ENCODE results near the gene GIMAP2. TPM values are rescaled to one million over a fixed set of nuclear protein-coding genes. Genes with fewer than 3 reads are reported as not detected.

Gene GIMAP2
- total RNA-seq, 1 donor from 2014 or later: not detected

DNA sequence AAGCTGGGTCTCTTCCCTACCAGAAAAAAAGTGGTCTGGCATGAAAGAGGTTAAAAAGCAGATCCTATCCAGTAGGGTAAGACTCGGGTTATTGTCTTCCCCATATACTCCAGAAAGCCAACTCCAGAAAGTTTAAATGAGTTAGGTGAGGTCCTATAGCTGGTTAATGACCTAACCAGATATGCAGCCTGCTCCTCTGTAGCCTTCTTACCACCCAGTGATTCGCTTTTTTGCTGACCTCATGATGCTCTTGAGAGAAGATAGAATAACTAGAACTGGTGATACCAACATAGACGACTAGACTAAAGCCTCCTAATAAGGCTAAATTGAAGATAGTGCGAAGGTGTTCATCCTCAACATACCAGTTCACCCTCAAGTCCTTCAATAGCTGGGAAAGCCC lies 30.2 kb downstream of the GIMAP2 start:
- Mint-ChIP-seq H3K4me1 (ENCODE audit: low read depth, unreplicated experiment) (no peaks in the 10 kb centered on the region), H3K27ac (ENCODE audit: unreplicated experiment) (no peak overlapping the region), H3K36me3 (ENCODE audit: unreplicated experiment) (no peaks in the 10 kb centered on the region), H3K27me3 (ENCODE audit: unreplicated experiment) (peaks cover 5% of the 10 kb centered on the region), H3K4me3 (ENCODE audit: unreplicated experiment) (no peak overlapping the region), H3K9me3 (ENCODE audit: unreplicated experiment) (no peaks in the 10 kb centered on the region)
- no peak for DNase-seq
- TF ChIP-seq, protein P1, sequence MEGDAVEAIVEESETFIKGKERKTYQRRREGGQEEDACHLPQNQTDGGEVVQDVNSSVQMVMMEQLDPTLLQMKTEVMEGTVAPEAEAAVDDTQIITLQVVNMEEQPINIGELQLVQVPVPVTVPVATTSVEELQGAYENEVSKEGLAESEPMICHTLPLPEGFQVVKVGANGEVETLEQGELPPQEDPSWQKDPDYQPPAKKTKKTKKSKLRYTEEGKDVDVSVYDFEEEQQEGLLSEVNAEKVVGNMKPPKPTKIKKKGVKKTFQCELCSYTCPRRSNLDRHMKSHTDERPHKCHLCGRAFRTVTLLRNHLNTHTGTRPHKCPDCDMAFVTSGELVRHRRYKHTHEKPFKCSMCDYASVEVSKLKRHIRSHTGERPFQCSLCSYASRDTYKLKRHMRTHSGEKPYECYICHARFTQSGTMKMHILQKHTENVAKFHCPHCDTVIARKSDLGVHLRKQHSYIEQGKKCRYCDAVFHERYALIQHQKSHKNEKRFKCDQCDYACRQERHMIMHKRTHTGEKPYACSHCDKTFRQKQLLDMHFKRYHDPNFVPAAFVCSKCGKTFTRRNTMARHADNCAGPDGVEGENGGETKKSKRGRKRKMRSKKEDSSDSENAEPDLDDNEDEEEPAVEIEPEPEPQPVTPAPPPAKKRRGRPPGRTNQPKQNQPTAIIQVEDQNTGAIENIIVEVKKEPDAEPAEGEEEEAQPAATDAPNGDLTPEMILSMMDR (IDR thresholded peaks at IDR 0.05; ENCODE audit: partially characterized antibody, unreplicated experiment): no peak

DNA sequence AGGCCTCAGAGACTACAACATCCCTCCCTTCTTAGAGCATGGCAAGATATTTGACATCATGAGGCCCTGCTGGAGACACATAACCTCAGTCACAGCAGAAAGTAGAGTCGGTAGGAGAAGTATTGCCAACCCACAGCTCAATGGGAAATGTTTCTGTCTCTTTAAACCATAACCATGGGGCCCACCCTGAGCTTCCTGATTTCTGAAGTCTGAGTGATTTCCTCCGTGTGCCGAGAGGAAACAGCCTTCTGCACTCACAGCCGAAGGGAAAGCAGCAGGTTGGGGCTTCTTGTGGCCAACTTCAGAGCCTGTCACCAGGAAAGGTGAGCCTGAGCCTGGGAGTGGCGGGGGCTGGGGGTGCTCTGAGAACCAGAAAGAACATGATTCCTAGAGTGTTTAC lies 30.9 kb downstream of the GIMAP2 start, which contains the start of gene GIMAP1:
GIMAP1 (plus strand) TSS at position 246 of the 400 bp plus-strand sequence. CDS start 2,435 bp downstream, outside the sequence.
- Mint-ChIP-seq H3K27ac (ENCODE audit: unreplicated experiment) (no peak within 1 kb of the TSS), H3K36me3 (ENCODE audit: unreplicated experiment) (no peaks in the 10 kb centered on the region), H3K9me3 (ENCODE audit: unreplicated experiment) (no peaks in the 10 kb centered on the region), H3K4me3 (ENCODE audit: unreplicated experiment) (no peak within 1 kb of the TSS), H3K4me1 (ENCODE audit: low read depth, unreplicated experiment) (no peaks in the 10 kb centered on the region), H3K27me3 (ENCODE audit: unreplicated experiment) (peaks cover 6% of the 10 kb centered on the region)
- DNase-seq: no peak
- TF ChIP-seq, protein P1 (IDR thresholded peaks at IDR 0.05; ENCODE audit: partially characterized antibody, unreplicated experiment): no peak

GRCh38 chr7:150716939-150717338 lies 31.4 kb downstream of the GIMAP2 start:
- Mint-ChIP-seq H3K27me3 (ENCODE audit: unreplicated experiment) (peaks cover 6% of the 10 kb centered on the region), H3K9me3 (ENCODE audit: unreplicated experiment) (no peaks in the 10 kb centered on the region), H3K36me3 (ENCODE audit: unreplicated experiment) (no peaks in the 10 kb centered on the region)

DNA sequence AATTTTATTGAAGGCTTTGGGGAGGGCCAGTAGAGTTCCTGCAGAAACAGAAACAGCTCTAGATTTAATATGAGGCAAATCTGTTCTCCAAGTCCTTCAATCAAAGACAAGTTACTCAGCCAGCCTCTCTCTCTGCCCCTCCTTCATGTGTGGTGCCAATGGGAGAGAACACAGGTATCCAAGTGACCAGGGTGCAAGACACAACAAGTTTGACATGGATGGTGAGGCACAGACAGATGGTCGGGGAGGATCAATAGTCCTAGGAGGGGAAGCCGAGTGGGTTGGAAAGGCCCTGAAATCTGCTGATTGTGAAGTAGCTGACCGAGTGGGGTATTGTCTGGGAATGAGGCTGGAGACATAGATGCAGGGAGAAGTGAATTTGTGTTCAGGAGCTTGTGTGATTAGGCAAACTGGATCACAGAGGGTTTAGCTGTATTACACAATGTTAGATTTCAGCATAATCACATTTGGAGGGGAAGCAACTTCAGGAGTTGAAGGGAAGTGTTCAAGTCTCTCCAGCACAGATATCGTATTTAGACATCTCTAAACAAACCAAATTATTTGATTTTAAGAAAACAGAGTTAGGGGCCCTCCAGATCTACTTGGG lies 32.4 kb downstream of the GIMAP2 start:
- no peak overlapping the region for H3K27ac Mint-ChIP-seq (ENCODE audit: unreplicated experiment)
- H3K4me3 Mint-ChIP-seq (ENCODE audit: unreplicated experiment): no peak overlapping the region
- H3K4me1 Mint-ChIP-seq (ENCODE audit: low read depth, unreplicated experiment): no peaks in the 10 kb centered on the region
- peaks cover 6% of the 10 kb centered on the region for H3K27me3 Mint-ChIP-seq (ENCODE audit: unreplicated experiment)
- H3K9me3 Mint-ChIP-seq (ENCODE audit: unreplicated experiment): no peaks in the 10 kb centered on the region
- H3K36me3 Mint-ChIP-seq (ENCODE audit: unreplicated experiment): no peaks in the 10 kb centered on the region
- TF ChIP-seq, protein P1 (IDR thresholded peaks at IDR 0.05; ENCODE audit: partially characterized antibody, unreplicated experiment): no peak
- DNase-seq: no peak

More at GRCh38 chr7:150716939-150717338, 31.4 kb downstream of the GIMAP2 start:
- DNase-seq: no peak
- Mint-ChIP-seq H3K4me1 (ENCODE audit: low read depth, unreplicated experiment) (no peaks in the 10 kb centered on the region), H3K27ac (ENCODE audit: unreplicated experiment) (no peak overlapping the region), H3K4me3 (ENCODE audit: unreplicated experiment) (no peak overlapping the region)
- TF ChIP-seq, protein P1 (IDR thresholded peaks at IDR 0.05; ENCODE audit: partially characterized antibody, unreplicated experiment): no peak

DNA sequence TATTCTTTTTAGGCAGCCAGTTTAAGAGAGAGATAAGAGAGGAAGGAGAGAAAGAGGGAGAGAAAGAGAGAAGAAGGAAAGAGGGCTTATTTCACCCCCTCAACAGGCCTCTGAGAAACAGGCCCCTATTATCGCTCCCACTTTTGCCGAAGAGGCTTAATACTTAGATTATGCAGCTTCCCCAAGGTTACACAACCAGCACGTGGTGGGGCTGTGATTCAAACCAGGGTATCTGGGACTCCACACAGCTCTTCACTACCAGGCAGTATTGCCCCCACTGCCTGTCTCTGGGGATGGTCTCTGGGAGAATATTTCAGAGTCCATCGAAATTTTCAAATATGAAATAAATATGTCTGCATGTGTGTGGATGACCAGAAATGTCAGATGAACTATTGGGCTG lies 33.9 kb downstream of the GIMAP2 start:
- no peak overlapping the region for H3K27ac Mint-ChIP-seq (ENCODE audit: unreplicated experiment)
- H3K4me3 Mint-ChIP-seq (ENCODE audit: unreplicated experiment): no peak overlapping the region
- peaks cover 6% of the 10 kb centered on the region for H3K27me3 Mint-ChIP-seq (ENCODE audit: unreplicated experiment)

More for the DNA sequence above, 33.9 kb downstream of the GIMAP2 start:
- no peaks in the 10 kb centered on the region for H3K36me3 Mint-ChIP-seq (ENCODE audit: unreplicated experiment)
- TF ChIP-seq, protein P1 (IDR thresholded peaks at IDR 0.05; ENCODE audit: partially characterized antibody, unreplicated experiment): no peak
- H3K9me3 Mint-ChIP-seq (ENCODE audit: unreplicated experiment): no peaks in the 10 kb centered on the region
- no peak for DNase-seq
- no peaks in the 10 kb centered on the region for H3K4me1 Mint-ChIP-seq (ENCODE audit: low read depth, unreplicated experiment)

All from glutamatergic neuron (in vitro differentiated cells).